AG04449 (cell line): ENCODE results near the gene GRB10.
A peak's percentile ranks its signal among the peaks of the same experiment; 100 is the strongest.

Experiments used
- CTCF ChIA-PET: fragments of 350-600 bp; formaldehyde crosslinking; extraction: SDS; loops from one replicate; lab custom pipeline; 2021; ENCODE audit warnings: antibody characterized with exemption; lab: Yijun Ruan, JAX
- POLR2A ChIA-PET: fragments of 400-600, 350-600 bp; formaldehyde crosslinking; extraction: SDS; loops from one replicate; lab custom pipeline; 2020; ENCODE audit warnings: antibody characterized with exemption, inconsistent platforms; lab: Yijun Ruan, JAX
- DNase-seq: peaks from one replicate; pipeline ENCODE4 v3.0.0-alpha.2; 2010; ENCODE audit warnings: low read depth, low spot score
- H3K4me3 ChIP-seq: 2 replicates; pipeline ENCODE4 v1.5.1; 2011; ENCODE audit warnings: low read depth, mild to moderate bottlenecking, control low read depth, low read length
- TF ChIP-seq, protein P1 (sequence below): IDR thresholded peaks from one replicate; pipeline ENCODE4 v1.5.1; 2011; ENCODE audit warnings: mild to moderate bottlenecking, moderate library complexity, low read length, control low read depth, inconsistent platforms; ENCODE audit not compliant: insufficient read depth; ENCODE audit errors: missing control alignments

Gene GRB10

DNA sequence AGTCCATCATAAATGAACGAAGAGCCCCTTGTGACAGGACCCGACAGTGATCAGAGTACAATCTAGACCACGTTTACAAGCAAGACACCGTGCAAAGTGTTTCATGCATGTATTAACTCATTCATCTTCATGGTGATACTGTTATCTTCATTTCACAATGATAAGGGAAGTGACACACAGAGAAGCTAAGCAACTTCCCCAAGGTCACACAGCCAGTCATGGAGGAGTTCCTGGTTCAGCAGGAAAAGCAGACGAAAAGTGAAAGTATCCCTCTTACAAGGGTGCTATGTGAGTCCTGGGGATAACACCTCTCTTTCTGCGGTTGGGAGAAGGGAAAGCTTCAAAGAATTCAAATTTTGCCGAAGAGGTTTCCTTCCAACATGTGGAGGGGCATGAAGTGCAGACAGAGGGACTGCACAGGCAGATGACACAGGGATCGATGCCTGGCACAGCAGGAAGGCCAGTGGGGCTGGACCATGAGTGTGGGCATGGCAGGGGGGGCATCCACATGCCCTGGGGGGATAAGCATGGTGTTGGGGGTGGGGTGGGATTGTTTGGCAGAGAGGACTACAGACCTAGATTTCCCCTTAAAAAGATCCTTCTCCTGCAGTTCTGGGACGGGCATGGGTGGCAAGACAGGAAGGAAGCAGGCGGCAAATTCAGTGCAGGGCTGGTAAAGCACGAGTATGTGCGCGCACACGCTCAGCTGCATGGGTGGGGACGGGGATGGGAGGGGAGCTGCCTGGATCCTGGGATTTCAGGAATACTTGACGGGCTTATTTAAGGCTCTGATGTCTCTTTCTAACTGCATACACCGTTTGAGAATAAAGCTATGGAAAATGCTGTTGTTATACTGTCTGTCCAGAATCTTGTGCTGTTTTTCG, 184.0 kb downstream of the GRB10 start:
- ChIA-PET POLR2A (no interaction called here), CTCF (interaction anchor here (0.9 to 1.7 kb wide), 7 partner anchors 8 to 543 kb away, joined by 3 to 5 read pairs (median 4); no protein-coding TSS in a partner anchor)
- TF ChIP-seq, protein P1, sequence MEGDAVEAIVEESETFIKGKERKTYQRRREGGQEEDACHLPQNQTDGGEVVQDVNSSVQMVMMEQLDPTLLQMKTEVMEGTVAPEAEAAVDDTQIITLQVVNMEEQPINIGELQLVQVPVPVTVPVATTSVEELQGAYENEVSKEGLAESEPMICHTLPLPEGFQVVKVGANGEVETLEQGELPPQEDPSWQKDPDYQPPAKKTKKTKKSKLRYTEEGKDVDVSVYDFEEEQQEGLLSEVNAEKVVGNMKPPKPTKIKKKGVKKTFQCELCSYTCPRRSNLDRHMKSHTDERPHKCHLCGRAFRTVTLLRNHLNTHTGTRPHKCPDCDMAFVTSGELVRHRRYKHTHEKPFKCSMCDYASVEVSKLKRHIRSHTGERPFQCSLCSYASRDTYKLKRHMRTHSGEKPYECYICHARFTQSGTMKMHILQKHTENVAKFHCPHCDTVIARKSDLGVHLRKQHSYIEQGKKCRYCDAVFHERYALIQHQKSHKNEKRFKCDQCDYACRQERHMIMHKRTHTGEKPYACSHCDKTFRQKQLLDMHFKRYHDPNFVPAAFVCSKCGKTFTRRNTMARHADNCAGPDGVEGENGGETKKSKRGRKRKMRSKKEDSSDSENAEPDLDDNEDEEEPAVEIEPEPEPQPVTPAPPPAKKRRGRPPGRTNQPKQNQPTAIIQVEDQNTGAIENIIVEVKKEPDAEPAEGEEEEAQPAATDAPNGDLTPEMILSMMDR, result no peak
- no peak overlapping the region for H3K4me3 ChIP-seq
- no peak for DNase-seq

DNA sequence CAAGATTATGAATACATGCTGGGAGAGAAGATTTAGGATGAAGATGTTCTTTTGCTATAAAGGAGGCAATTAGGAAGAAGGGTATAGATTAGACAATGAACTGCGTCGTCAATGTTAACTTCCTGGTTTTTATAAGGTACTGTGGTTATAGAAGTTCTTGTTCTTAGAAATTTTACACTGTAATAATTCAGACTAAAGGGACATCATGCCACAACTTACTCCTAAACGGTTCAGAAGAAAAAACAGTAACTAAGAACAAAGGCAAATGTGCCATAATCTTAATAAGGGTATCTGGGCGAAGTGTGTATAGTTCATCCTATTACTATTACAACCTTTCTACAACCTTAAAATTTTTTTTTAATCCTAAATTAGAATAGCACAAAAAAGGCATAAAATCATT, 186.2 kb downstream of the GRB10 start:
- no peak overlapping the region for H3K4me3 ChIP-seq
- TF ChIP-seq, protein P1, result no peak
- POLR2A ChIA-PET, result no interaction called here
- CTCF ChIA-PET, result interaction anchor here (0.6 to 0.9 kb wide), 3 partner anchors 13 to 545 kb away, joined by 3 to 4 read pairs (median 3); no protein-coding TSS in a partner anchor
- no peak for DNase-seq

DNA sequence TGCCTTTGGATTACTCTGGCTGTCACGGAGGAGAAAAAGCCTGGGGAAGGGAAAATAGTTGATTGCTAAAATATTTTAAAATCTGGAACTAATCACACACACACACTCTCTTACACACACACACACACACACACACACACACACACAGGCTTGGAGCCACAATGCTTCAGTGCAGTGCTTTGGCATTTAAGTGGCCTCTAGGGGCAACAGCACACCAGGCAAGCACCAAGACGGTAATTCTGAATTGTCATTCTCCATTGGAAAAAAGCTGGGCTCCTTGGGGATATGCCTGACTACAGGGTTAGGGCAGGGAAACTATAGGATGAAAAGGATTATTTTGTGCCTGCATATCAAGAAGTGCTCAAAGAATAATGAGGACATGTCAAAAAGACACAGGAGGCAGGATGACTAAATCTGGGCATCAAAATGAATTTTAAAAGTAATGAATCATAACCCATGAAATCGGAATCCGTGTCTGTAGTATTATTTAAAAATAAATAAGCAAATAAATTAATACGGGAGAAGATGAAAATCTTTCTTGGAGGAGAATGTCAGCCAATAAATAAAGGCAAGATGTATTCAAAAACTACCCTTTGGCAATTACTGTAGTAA, 187.1 kb downstream of the GRB10 start:
- no peak for DNase-seq
- ChIA-PET CTCF (interaction anchor here (0.9 kb wide), 1 partner anchor 23 kb away, joined by 3 read pairs; no protein-coding TSS in a partner anchor), POLR2A (no interaction called here)
- TF ChIP-seq, protein P1, result peak; percentile 52
- no peak overlapping the region for H3K4me3 ChIP-seq

DNA sequence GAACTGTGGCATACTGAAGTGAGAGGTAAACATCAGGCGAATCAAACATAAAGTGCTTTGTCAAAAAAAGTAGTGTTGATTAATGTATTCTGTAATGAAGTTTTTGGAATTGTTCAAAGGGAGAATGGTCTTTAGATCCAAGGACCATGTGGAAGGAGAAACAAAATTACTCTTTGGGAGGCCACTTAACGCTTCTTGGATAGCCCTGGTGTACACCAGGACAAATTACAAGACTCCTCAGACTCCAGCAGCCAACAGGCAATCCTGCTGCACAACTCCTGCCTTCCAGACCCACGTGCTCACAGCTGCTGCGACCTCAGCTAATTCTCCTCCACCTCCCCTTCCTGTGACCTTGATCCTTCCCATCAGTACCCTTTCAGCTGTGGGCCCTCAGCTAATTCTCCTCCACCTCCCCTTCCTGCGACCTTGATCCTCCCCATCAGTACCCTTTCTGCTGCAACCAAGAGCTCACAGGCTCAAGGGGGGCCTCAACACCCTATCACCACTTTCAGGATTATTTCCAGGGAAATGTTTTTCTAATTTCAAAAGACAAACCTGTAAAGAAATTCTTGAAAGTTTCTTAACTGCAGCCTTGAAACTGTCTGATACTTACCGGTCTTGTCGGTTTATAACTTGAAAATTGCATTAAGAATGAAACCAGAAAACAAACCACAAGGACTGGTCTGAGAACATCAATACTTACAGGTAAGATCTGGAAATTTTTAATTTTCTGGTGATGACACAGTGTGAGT, 187.8 kb downstream of the GRB10 start:
- no peak for DNase-seq
- POLR2A ChIA-PET, result no interaction called here
- TF ChIP-seq, protein P1, result no peak
- CTCF ChIA-PET, result interaction anchor here (1.2 to 1.8 kb wide), 3 partner anchors 126 to 546 kb away, joined by 3 to 6 read pairs (median 4); no protein-coding TSS in a partner anchor
- no peak overlapping the region for H3K4me3 ChIP-seq

DNA sequence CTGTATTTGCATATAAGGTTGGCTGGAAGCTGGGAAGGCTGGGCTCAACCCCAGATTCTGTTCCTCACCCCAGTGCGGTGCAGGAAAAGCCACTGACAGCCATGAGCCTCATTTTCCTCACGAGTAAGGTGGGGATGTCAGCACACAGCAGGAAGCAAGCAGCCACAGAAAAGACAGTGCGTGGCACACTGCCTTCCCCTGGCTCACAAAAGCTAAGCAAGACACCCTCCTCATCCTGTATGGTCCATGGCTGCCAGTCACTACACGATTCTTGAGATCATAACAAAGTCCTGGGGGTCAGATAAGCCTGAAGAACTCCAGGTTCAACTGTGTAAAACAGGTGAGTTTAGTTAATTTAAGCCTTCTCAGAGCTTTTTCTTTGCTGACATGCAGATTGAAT, 188.6 kb downstream of the GRB10 start:
- CTCF ChIA-PET, result interaction anchor here (0.7 to 1.8 kb wide), 6 partner anchors 39 to 567 kb away, joined by 3 to 6 read pairs (median 4); no protein-coding TSS in a partner anchor
- TF ChIP-seq, protein P1, result no peak
- POLR2A ChIA-PET, result no interaction called here

More for the DNA sequence above, 188.6 kb downstream of the GRB10 start:
- no peak overlapping the region for H3K4me3 ChIP-seq
- no peak for DNase-seq
